NCI-H460 (cell line): ENCODE results near the gene SELPLG. TPM values are rescaled to one million over a fixed set of nuclear protein-coding genes. Genes with fewer than 3 reads are reported as not detected.
"Not testable (repeated sequence)": the region's sequence is repeated elsewhere in the genome, so short reads cannot be mapped to it uniquely, and the experiment has no call there.

Experiments
- DNase-seq: peaks from one replicate; pipeline ENCODE4 v3.0.0-alpha.2; 2016; ENCODE audit warnings: low read depth; ENCODE audit errors: extremely low read depth
- polyA plus RNA-seq: library from polyadenylated mRNA; depleted of rRNA; stranded (reverse); fragments of >200 nt; gene quantifications from 2 replicates; pipeline ENCODE4 v1.2.3, GENCODE V29; 2014; cell fraction: nucleus; rRNA removed
- total RNA-seq: library from RNA; depleted of rRNA; stranded (reverse); fragments of >200 nt; shearing (Covaris generic); gene quantifications from 2 replicates; pipeline ENCODE4 v1.2.3, GENCODE V29; 2014; rRNA removed

Gene SELPLG, protein sequence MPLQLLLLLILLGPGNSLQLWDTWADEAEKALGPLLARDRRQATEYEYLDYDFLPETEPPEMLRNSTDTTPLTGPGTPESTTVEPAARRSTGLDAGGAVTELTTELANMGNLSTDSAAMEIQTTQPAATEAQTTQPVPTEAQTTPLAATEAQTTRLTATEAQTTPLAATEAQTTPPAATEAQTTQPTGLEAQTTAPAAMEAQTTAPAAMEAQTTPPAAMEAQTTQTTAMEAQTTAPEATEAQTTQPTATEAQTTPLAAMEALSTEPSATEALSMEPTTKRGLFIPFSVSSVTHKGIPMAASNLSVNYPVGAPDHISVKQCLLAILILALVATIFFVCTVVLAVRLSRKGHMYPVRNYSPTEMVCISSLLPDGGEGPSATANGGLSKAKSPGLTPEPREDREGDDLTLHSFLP
- total RNA-seq = not detected in 2 replicates
- not detected in 2 replicates for polyA plus RNA-seq

DNA sequence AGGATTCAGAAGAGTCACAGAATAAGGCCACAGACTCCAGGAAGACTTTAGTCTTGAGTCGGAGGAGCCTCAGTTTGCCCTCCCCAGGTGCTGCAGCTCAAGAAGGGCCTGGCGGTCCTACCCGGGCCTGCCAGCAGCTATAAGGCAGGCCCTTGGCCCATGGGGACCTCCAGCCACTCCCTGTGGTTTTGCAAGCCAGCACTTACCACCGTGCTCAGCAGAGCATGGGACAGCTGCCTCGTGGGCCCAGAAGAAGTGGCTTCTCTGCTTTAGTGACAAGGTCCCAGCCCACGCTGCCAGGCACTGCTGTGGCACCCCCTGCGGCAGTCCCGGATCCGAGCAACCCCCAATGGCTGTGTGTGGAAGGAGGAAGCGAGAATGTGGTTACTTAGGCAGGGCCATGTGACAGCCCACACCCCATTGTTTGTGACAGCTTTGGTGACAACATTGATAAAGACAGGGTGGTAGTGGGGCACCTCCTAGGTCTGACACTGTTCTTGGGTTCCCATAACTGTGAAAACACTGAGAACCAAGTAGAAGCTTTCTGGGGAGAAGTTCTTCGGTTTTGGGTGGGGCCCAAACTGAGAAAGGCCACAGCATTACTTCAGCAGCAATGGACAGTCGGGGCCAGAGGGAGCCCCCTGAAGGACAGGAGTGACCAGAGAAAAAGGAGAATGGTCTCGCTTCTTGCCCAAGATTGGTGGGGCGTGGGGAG lies at the start of gene SELPLG:
Gene SELPLG, minus strand, starts transcription at position 361 of the 715 bp plus-strand sequence. CDS start 9,587 bp downstream, outside the sequence.
- no peak for DNase-seq

DNA sequence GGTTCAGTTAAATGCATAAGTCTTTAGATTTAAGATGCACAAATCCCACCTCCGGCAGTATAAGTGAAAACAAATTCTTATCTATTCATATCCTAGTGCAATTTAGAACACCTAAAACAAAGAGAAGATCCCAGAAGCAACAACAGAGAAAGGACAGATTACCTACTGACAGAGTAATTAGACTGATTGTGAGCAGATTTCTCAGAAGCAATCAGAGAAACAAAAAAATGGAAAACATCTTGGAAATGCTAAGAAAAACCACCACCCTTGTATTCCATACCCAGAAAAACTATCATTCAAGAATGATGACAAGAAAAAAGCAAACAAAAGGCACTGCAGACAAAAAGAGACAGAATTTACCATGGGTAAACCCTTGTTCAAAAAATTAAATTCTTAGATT lies 47.6 kb upstream of the SELPLG start:
- DNase-seq = no peak

DNA sequence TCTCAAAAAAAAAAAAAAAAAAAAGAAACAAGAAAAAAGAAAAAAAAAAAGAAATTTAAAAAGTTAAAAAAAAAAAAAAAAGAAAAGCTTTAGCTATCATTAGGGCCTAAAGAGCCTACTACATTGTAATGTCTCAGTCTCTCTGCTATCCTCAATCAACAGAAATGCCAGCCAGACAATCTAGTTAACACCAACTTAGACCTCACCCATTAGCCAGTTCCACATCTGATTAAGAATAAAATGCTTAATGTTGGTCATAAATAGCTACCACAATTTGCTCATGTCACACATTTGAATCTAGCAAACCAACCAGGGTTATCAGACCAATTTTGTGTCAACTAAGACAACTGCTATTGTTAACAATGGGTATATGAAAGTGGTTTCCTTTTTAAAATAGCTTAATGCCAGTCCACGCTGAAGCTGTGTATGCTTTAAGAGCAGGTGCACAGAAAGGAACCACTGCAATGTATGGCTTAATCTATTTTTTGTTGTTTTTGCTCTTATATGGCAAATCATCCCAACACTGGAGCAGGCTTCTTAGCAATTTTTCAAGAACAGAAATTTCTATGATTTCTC lies 45.5 kb upstream of the SELPLG start:
- DNase-seq = no peak

DNA sequence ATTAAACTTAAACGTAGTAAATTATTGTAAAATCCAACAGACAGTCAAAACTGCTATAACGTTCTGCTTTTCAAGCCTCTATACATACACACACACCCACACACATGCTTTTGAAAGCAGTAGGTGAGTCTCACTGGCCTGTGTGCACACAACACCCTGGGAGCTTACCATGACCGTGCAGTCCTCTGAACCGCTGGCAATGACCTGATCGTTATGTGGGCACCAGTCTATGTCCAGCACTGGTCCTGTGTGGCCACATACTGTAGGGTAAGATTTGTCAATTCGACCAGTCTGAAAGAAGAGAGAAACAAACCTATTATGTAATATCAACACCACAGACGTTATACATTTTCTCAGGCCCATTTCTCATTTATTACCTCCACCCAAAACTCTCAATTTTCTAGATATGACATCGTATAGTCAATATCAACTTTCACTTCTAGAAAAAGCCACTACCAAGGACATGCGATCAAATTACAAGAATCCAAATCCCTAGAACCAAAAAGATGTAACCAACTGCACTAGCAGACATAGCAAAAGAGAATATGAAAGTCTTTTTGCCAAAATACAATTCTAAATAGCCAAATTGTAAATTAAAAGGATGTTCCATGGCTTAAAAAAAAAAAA lies 44.5 kb upstream of the SELPLG start:
- no peak for DNase-seq

DNA sequence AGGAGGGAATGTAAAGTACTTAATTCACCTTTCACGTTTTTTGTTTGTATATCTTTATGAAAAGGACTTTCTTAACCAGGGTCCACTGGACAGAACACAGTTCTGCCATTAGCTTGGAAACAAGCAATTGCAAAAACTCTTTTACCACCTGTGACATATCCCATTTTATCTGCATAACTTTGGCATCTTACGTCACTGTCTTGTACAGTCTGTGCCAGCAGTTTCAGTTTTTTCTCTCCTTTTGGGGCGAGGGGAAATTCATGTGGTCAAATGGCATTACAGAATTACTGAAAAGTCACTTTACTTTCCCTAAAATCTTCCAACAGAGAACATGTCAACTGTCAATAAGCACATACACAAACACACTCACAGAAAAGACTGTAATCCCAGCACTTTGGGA lies 43.7 kb upstream of the SELPLG start:
- DNase-seq = no peak

DNA sequence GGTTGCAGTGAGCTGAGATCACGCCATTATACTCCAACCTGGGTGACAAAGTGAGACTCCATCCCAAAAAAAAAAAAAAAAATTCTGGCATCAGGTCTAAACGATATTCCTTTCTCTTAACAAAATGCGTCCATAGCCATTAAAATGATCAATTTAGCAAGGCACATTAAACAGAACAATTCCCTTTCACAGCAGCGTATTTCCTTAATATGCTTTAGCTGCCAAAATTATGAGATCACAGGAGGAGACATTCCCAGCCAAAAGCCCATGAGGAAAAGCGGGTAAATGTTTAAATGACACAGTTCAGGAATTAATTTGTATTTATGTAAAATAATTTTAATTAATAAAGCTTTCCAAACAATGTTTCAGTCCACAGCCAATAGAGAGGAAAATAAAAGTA lies 43.0 kb upstream of the SELPLG start:
- no peak for DNase-seq

DNA sequence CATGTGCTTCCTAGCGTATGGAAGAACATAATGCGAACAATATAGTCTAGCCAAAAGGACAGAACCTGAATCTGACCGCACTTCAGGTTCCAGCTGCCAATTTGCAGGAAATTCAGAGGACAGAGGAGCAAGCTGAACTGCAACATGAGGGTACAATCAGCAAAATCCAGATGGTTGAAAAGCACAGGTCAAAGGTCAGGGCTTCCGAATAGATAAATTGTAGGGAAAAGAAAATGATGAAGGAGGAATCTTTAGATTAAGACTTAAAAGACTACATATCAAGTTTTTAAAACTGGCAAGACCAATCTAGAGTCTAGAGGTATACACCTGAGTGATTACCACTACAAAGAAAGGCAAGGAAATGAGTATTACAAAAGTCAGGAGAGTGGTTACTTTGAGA lies 42.1 kb upstream of the SELPLG start:
- DNase-seq = no peak

DNA sequence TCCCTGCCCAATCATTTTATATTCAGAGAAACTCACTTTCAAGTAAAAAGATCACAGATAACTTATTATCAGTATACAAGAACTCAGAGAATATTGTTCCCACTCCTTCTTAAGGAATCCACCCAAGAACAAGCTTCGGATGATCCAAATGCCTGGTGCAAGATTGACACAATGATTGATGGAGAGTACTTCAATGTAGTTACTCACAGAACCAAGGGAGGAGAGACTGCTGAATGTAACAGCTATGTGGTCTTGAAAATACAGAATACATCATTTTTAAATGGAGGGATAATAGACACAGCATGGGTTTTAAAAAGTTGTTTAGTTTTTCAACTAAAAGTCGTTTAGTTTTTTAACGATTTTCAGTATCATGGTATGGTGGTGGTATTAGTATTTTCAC lies 38.4 kb upstream of the SELPLG start:
- DNase-seq = no peak

DNA sequence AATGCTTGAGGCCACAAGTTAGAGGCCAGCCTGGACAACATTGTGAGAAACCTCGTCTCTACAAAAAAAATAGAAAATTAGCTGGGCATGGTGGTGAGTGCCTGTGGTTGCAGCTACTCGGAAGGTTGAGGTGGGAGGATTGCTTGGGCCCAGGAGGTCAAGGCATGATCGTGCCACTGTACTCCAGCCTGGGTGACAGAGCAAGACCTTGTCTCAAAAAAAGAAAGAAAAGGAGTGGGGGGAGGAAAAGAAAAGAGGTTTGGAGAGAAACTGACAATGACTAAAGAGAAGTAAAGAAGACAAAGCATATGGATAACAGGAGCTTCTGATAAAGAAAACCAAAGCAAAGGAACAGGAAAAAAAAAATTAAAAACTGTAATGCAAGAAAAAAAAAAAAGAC lies 37.4 kb upstream of the SELPLG start:
- DNase-seq = no peak

DNA sequence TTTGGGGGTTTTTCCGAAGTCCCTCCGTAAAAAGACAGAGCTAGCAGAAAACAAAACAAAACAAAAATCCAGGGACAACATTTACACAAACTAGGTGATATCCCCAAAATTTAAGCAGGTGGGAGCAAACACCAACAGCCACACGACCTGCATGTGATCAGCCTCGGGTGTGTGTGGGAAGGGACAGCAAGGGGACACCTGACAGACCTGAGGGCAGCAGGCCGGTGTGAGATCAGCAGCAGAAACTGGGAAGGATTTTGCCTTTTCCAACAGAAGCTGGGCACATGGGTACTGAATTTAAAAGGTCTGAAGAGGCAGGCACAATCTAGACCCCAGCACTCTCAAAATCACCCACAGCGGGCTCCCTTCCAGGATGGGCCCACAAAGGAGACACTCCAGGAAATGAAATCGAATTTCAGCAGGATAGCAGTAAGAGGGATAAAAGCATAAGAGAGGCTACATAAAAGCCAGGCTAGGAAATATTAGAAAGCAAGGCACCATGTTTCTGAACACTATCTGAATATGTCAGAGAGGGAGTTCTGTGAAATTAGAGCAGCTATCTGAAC lies 36.5 kb upstream of the SELPLG start:
- no peak for DNase-seq

DNA sequence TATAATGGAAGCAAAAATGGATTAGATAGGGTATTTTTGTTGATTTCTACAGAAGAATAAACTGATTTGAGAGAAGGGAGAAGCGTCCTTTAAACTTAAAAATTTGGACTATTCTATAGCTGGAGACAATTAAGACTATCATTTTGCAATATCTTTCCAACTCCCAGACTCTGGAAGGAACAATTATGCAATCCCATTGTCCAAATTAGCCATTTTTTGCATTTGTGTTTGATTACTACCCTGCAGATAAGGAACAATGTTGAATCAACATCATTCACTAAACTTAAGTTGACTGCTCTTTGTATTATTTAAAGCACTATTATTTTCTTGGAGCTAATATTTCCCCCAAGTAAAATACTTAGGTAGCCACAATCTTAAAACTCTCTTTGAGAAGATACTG lies 34.8 kb upstream of the SELPLG start:
- DNase-seq = no peak

DNA sequence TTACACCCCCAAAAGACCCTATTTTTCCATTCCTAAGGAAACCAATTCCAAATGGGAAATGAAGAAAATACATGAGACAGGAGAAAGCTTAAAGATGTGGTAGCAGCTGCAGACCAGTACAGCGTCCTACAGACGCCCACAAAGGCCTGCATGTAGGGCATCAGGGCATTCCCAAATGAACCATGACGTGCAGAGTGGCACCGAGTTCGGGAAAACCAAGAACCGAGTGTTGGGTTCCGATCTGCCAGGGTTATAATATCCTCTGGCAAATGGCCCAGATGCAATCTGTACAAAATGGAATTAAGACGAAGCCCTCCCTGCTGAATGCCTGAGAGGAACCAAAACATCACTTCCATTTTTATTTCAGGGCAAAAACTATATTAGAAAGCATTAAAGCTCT lies 34.4 kb upstream of the SELPLG start:
- DNase-seq = no peak

DNA sequence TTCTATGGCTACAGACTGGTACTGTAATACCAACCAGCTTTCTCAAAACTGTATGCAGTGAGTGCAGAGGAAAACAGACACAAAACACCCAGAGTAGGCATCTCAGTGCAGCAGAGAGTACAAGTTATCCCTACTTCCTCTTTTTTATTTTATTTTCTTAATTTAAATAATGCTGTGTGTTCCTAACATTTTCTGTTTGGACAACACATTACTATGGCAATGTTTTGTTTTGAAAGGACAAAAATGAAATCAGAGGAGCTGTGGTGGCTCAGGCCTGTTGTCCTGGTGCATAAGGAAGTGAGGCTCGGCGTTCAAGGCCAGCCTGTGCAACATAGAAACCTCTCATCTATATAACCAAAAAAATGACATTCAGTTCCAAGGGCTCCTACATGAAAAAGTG lies 33.7 kb upstream of the SELPLG start:
- DNase-seq = no peak

DNA sequence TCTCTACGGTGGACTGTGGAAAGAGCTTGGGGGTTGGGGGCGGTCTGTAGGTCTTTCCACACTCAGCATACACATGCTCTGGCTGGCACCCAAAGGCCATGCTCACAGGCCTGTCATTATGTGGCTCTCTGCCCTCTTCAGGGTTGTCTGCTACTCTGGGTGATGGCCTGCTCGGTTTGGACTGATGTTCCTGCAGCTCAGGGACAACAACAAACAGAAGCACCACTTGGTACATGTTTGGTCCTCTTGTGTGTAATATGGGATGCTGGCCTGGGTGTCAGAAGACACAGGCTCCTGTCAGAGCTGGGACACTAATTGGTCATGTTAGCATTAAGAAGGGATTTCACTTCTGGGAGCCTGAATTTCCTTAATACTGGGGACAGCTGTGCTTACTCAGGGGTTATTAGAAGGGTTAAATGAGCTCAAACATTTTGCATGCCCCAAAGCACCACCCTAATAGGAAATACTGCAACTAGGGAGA lies 32.7 kb upstream of the SELPLG start:
- no peak for DNase-seq

DNA sequence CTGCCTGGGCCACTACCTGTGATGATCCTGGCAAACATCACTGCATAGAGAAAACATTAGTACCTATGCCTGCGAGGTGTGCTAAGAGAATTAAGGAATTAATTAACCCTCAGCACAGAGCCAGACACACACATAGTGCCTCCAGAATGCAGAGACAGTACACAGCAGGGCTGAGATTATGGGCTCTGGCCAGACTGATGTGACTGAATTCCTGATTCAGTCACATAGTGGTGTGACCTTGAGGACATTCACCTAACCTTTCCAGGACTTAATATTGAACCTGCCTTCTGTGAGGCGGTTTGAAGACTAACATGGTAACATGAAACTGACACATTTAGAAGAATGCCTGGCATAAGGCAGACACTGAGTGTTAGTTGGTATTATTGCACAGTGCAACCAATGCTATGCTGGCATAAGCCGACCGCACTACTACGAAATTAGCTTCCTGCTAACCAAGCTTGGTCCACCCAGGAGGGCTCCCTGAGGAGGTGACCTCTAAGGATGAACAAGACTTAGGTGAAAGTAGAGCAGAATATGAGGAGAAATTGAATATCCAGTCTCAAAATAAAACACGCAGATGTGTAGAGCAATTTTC lies 32.0 kb upstream of the SELPLG start:
- no peak for DNase-seq

DNA sequence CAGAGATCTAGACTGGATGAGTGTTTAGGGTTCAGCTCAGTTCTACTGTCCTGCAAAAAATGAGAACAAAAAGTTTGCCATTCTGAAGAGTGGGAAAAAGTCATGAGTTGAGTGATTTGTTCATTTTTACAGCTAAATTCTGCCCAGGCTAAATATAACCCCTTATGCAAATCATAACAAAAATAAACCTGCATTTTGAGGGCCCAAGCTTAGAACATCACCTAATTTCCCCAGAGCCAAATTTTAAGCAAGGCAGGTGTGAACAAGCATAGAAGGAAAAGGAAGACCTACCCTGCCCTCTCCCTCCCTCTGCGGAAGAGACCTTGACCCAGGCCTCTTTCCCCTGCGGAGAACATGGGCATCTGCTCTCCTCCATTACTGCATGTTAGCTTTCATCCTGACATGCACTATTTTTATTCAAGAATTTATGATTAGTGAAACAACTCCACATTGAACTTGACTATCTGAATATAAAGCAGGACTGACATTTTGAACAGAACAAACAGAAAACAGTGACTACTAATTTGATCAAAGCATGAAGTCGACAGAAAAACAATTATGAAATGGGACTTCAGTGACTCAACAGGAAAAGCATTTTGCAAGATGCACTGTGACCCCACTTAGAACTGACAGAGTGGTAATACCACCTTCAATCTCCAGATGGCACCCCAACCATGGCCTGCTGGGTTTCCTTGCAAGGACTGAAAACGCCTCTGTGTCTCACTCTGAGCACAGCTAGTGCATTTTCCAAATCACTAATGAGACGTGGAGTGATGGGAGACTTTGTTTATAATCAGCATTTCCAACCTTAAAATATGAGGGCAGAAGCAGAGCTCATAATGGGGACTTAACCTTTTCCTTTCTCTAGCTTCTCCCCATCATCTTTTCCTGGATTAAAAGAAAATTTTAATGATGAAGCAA lies 30.9 kb upstream of the SELPLG start:
- DNase-seq = peak; percentile 91

DNA sequence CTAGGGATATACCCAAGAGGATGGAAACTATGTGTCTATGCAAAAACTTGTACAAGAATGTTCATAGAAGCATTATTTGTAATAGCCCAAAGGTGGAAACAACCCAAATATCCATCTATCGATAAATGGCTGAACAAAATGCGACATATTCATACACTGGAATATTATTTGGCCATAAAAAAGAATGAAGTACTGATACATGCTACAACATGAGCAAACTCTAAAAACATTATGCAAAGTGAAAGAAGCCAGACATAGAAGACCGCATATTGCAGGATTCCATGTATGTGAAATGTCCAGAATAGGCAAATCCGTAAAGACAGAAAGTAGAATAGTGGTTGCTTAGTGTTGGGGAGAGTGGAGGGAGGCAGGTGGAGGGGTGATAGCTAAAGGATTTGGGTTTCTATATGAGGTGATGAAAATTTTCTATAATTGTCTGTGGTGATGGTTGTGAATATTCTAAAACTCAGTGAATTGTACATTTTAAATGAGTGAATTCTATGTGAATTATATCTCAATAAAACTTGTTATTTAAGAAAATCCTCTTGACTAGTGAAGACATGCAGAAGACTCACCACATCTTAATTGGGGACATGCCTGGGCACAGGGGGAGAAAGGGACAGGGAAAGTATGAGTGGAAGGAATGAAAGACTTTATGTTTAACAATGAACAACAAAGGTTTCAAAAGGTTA lies 29.8 kb upstream of the SELPLG start:
- no peak for DNase-seq

DNA sequence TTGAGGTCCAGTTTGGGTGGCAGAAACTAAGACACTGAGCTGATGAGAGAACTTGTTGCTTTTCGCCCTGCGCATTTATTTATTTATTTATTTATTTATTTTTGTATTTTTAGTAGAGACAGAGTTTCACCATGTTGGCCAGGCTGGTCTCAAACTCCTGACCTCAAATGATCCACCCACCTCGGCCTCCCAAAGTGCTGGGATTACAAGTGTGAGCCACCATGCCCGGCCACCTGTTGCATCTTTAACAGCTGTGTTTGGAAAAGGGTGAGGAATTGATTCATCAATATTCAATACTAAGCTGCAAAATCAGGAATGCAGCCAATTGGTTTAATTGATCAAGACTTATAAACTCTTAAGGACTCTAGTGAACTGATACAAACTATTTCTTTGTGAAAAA lies 24.4 kb upstream of the SELPLG start:
- not testable (repeated sequence) for DNase-seq
